ENCODE data around the gene DUSP16.

- no peak for TF ChIP-seq CTCF (IDR thresholded peaks at IDR 0.05)
- no peak for TF ChIP-seq POLR2A (IDR thresholded peaks at IDR 0.05)
These were observed 29.3 kb downstream of the DUSP16 start for GRCh38 chr12:12533238-12533829.
